ENCODE measurements around the gene ZCCHC2. TPM values are rescaled to one million over a fixed set of nuclear protein-coding genes. Genes with fewer than 3 reads are reported as not detected.

Gene ZCCHC2
- total and polyA plus RNA-seq, 7 donors, result 4.4 to 23.5 (median 14.4) TPM

DNA sequence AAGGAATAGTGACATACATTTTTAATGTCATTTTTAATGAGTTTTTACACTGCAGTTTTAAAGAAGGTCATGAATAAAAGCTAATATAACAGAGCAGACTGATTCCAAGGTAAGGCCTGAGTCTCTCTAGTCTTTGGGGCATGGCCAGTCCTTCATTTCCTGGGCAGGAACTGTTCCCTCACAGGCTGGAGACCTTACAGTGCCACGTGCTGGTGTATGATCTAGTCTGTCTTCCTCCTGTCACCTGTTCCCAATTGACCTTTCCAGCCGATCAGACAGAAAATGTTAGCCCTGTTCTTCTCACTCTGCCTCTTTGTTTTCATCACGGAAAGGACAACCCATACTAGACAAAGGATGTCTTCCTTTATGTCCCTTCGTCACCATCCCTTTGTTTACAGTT is 33.6 kb downstream of the ZCCHC2 start:
- Histone ChIP-seq H3K4me3 (no peak overlapping the region), H3K27ac (no peak overlapping the region), H3K27me3 (no peaks in the 10 kb centered on the region), H3K4me1 (no peaks in the 10 kb centered on the region), H3K36me3 (peaks cover 7 to 80% (median 16%) of the 10 kb centered on the region in 4 donors), H3K9me3 (no peaks in the 10 kb centered on the region)
- intact Hi-C loops (cut with DNase I), result no loop called here
- no peak for DNase-seq
- TF ChIP-seq POLR2AphosphoS5 (IDR thresholded peaks at IDR 0.05) (no peak), CTCF (IDR thresholded peaks at IDR 0.05) (no peak), POLR2A (IDR thresholded peaks at IDR 0.05) (no peak), EP300 (IDR thresholded peaks at IDR 0.05) (no peak)
- WGBS, 2 donors, result 82 to 87% methylated on average over 4 of the region's 4 CpGs

GRCh38 chr18:62558015-62558663 is 35.3 kb downstream of the ZCCHC2 start:
- 81 to 85% methylated on average over 6 of the region's 6 CpGs for WGBS, 2 donors
- H3K4me3 ChIP-seq, result no peak overlapping the region

DNA sequence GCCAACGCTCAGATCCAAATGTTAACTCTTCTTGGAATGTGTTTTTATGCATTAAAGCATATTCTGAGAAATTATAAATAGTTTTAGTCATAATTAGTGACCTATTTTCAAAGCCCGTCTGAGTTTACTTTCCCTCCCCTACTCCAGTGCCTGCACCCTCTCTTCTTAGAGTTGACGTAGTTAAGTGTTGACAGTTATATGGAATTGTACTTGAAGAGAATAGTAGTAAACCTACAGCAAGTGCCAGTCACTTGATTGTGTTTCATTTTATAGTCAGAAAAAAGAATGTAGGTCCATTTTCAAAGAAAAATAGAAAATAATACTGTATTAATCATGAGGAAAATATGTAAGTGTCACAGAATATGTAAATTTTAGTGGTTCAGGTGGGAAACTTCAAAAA is 41.2 kb downstream of the ZCCHC2 start:
- TF ChIP-seq CTCF (IDR thresholded peaks at IDR 0.05) (no peak), POLR2AphosphoS5 (IDR thresholded peaks at IDR 0.05) (no peak), EP300 (IDR thresholded peaks at IDR 0.05) (no peak), POLR2A (IDR thresholded peaks at IDR 0.05) (no peak)
- peaks cover 7 to 91% (median 12%) of the 10 kb centered on the region in 4 donors for H3K36me3 ChIP-seq
- H3K27ac ChIP-seq, result no peak overlapping the region
- H3K9me3 ChIP-seq, result no peaks in the 10 kb centered on the region
- no peak overlapping the region for H3K4me3 ChIP-seq
- no peaks in the 10 kb centered on the region for H3K27me3 ChIP-seq
- no peak for DNase-seq
- no peaks in the 10 kb centered on the region for H3K4me1 ChIP-seq
- 94 to 97% methylated on average over 3 of the region's 3 CpGs for WGBS, 2 donors
- intact Hi-C loops (cut with DNase I), result no loop called here

More at GRCh38 chr18:62558015-62558663, 35.3 kb downstream of the ZCCHC2 start:
- Histone ChIP-seq H3K4me1 (no peaks in the 10 kb centered on the region), H3K9me3 (no peaks in the 10 kb centered on the region), H3K36me3 (peaks cover 7 to 80% (median 17%) of the 10 kb centered on the region in 4 donors), H3K27ac (no peak overlapping the region), H3K27me3 (no peaks in the 10 kb centered on the region)
- DNase-seq, result no peak
- TF ChIP-seq CTCF (IDR thresholded peaks at IDR 0.05) (no peak), POLR2A (IDR thresholded peaks at IDR 0.05) (no peak), EP300 (IDR thresholded peaks at IDR 0.05) (no peak), POLR2AphosphoS5 (IDR thresholded peaks at IDR 0.05) (no peak)
- intact Hi-C loops (cut with DNase I), result no loop called here

GRCh38 chr18:62566199-62566598 is 43.4 kb downstream of the ZCCHC2 start:
- Histone ChIP-seq H3K4me3 (no peak overlapping the region), H3K27ac (no peak overlapping the region), H3K4me1 (no peaks in the 10 kb centered on the region), H3K9me3 (no peaks in the 10 kb centered on the region), H3K36me3 (peaks cover 3 to 85% (median 11%) of the 10 kb centered on the region in 4 donors), H3K27me3 (no peaks in the 10 kb centered on the region)
- WGBS, 2 donors, result 62% methylated on average over 5 of the region's 5 CpGs
- intact Hi-C loops (cut with DNase I), result no loop called here
- peak in 1 of 4 experiments; percentile 8 for TF ChIP-seq CTCF (IDR thresholded peaks at IDR 0.05)
- TF ChIP-seq POLR2AphosphoS5 (IDR thresholded peaks at IDR 0.05), result no peak
- DNase-seq, result no peak

DNA sequence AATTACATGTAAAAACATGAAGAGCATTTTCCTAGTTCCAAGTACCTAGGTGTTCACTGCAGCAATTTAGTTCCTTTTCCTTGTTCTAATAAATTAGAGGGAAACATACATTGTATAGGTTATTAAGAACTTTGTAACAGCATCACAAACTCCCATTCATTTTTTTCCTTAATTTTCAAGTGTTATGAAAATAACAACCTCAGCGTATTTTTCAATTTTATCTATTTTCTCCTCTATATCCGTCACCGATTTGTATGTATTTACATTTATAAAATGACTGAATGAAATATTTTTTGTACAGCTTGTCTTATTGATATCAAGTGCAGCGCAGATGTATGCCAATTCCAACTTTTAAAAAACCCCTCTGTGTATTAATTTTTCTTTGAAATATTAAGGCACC is 44.0 kb downstream of the ZCCHC2 start:
- intact Hi-C loops (cut with DNase I), result no loop called here
- whole genome bisulfite sequencing, 2 donors, result 98% methylated on average over 4 of the region's 4 CpGs
- no peak for DNase-seq
- Histone ChIP-seq H3K36me3 (peaks cover 3 to 85% (median 11%) of the 10 kb centered on the region in 4 donors), H3K4me3 (no peak overlapping the region), H3K27me3 (no peaks in the 10 kb centered on the region), H3K9me3 (no peaks in the 10 kb centered on the region), H3K4me1 (no peaks in the 10 kb centered on the region), H3K27ac (no peak overlapping the region)
- TF ChIP-seq EP300 (IDR thresholded peaks at IDR 0.05) (no peak), POLR2A (IDR thresholded peaks at IDR 0.05) (no peak), POLR2AphosphoS5 (IDR thresholded peaks at IDR 0.05) (no peak), CTCF (IDR thresholded peaks at IDR 0.05) (no peak)

Measured in sigmoid colon (tissue), 7 donors.